HepG2 (cell line): ENCODE measurements around the gene KRTAP5-6.

Experiments used
- ATAD3A ChIP-seq: sonication (generic); formaldehyde crosslinking; IDR thresholded peaks from 2 replicates; pipeline ENCODE4 v1.4.0; 2020; ENCODE audit warnings: missing genetic modification reagents
- CCDC6 ChIP-seq: sonication (generic); formaldehyde crosslinking; IDR thresholded peaks from 2 replicates; pipeline ENCODE4 v1.8.1; 2022; ENCODE audit warnings: mild to moderate bottlenecking, missing genetic modification reagents, moderate library complexity
- GLI4 ChIP-seq: sonication (generic); formaldehyde crosslinking; IDR thresholded peaks from 2 replicates; pipeline ENCODE4 v1.5.1; 2020; ENCODE audit warnings: missing genetic modification reagents, mild to moderate bottlenecking, moderate library complexity, borderline replicate concordance
- IRF9 ChIP-seq: sonication (generic); formaldehyde crosslinking; IDR thresholded peaks from 2 replicates; pipeline ENCODE4 v1.8.0; 2022; ENCODE audit warnings: missing genetic modification reagents, mild to moderate bottlenecking, borderline replicate concordance
- TRIM24 ChIP-seq: sonication (generic); formaldehyde crosslinking; IDR thresholded peaks from 2 replicates; pipeline ENCODE4 v1.8.0; 2022; ENCODE audit warnings: mild to moderate bottlenecking, missing genetic modification reagents

- TF ChIP-seq IRF9 (CRISPR knock-in tag), result no peak
- no peak for TF ChIP-seq CCDC6 (CRISPR knock-in tag)
- no peak for TF ChIP-seq TRIM24 (CRISPR knock-in tag)
- TF ChIP-seq GLI4 (CRISPR knock-in tag), result no peak
- no peak for TF ChIP-seq ATAD3A (CRISPR knock-in tag)
These were observed 2.8 kb downstream of the KRTAP5-6 start for GRCh38 chr11:1699771-1700170.
